ENCODE measurements around the gene PPP1CA.
A peak's percentile ranks its signal among the peaks of the same experiment; 100 is the strongest.

PPP1CA gene

DNA sequence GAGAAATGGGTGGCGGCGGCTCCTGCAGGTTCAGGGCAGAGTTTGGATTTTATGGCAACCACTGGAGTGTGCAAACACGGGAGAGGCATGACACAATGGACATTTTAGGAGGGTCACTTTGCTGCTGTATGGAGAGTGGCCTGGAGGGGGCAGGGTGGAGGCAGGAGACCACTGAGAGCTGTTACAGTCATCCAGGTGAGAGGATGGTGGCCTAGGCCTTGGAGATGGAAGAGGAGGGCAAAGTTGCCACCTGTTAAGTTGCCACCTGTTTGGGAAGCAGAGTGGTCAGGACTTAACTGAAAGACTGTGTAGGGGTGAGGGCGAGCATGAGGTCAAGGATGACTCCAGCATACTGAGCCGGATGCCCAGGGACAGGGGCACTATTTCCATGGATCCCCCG, 12.2 kb downstream of the PPP1CA start:
- H3K9ac ChIP-seq: no peak overlapping the region
- no peaks in the 10 kb centered on the region for H3K36me3 ChIP-seq (ENCODE audit: insufficient read depth)
- no peak overlapping the region for H2AFZ ChIP-seq (ENCODE audit: low read depth)
- H3K4me2 ChIP-seq: no peak overlapping the region
- peaks cover 8% of the 10 kb centered on the region for H3K27me3 ChIP-seq (ENCODE audit: insufficient read depth, low read depth)
- no peak overlapping the region for H3K27ac ChIP-seq
- no peak overlapping the region for H3K4me3 ChIP-seq (IDR thresholded peaks at IDR 0.05; ENCODE audit: insufficient read depth, low read depth, low read length)
- H3K79me2 ChIP-seq (ENCODE audit: insufficient read depth, low read depth): peaks cover 4% of the 10 kb centered on the region; the same call in 1 of the 2 replicates
- TF ChIP-seq, protein P1, sequence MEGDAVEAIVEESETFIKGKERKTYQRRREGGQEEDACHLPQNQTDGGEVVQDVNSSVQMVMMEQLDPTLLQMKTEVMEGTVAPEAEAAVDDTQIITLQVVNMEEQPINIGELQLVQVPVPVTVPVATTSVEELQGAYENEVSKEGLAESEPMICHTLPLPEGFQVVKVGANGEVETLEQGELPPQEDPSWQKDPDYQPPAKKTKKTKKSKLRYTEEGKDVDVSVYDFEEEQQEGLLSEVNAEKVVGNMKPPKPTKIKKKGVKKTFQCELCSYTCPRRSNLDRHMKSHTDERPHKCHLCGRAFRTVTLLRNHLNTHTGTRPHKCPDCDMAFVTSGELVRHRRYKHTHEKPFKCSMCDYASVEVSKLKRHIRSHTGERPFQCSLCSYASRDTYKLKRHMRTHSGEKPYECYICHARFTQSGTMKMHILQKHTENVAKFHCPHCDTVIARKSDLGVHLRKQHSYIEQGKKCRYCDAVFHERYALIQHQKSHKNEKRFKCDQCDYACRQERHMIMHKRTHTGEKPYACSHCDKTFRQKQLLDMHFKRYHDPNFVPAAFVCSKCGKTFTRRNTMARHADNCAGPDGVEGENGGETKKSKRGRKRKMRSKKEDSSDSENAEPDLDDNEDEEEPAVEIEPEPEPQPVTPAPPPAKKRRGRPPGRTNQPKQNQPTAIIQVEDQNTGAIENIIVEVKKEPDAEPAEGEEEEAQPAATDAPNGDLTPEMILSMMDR (conservative IDR thresholded peaks at IDR 0.05; ENCODE audit: low read depth, low read length): peak; percentile 62
- no peaks in the 10 kb centered on the region for H4K20me1 ChIP-seq (ENCODE audit: insufficient read depth)
- peaks cover 8% of the 10 kb centered on the region for H3K4me1 ChIP-seq (ENCODE audit: low read depth, poor library complexity, severe bottlenecking)

DNA sequence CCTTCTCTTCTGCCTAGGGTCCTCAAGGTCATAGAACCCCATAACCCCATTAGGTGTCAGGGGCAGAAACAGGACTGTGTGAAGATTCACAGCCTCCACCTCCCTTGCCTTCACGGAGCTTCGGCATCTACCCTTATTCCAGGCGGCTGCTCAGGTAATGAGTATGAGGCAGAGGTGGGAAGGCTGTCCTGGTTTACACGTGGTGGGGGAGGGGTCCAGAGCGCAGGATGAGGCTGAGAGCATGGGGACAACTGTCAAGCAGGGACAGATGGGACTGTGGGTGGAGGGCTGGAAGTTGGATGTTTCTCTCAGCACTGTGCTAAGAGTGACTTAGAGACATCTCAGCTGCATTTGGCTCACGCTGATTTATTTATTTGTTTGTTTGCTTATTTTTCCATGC, 14.1 kb downstream of the PPP1CA start:
- Histone ChIP-seq H3K79me2 (ENCODE audit: insufficient read depth, low read depth) (peaks cover 2% of the 10 kb centered on the region; the same call in 1 of the 2 replicates), H4K20me1 (ENCODE audit: insufficient read depth) (no peaks in the 10 kb centered on the region), H3K4me2 (no peak overlapping the region), H2AFZ (ENCODE audit: low read depth) (no peak overlapping the region), H3K27ac (no peak overlapping the region), H3K4me3 (IDR thresholded peaks at IDR 0.05; ENCODE audit: insufficient read depth, low read depth, low read length) (no peak overlapping the region), H3K9ac (no peak overlapping the region), H3K4me1 (ENCODE audit: low read depth, poor library complexity, severe bottlenecking) (peaks cover 5% of the 10 kb centered on the region), H3K36me3 (ENCODE audit: insufficient read depth) (no peaks in the 10 kb centered on the region), H3K27me3 (ENCODE audit: insufficient read depth, low read depth) (peaks cover 19% of the 10 kb centered on the region)
- TF ChIP-seq, protein P1 (conservative IDR thresholded peaks at IDR 0.05; ENCODE audit: low read depth, low read length): no peak

DNA sequence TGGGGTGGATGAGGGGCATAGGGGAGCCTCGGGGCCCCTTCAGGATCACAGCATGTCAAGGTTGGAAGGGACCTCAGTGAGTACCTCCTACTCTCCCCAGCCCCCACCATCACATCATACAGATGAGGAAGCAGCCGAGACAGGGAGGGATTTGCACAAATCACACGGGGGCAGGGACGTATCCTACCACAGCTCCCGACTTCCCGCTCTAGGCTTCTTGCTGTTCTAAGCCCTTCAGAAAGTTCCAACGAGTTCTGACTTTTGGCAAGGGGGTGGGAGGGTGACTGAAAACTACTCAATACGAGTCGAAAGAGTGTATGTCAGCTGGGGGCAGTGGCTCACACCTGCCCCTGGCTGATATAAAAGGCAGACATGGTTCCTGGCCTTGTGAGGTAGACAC, 14.6 kb downstream of the PPP1CA start:
- peaks cover 19% of the 10 kb centered on the region for H3K27me3 ChIP-seq (ENCODE audit: insufficient read depth, low read depth)
- H3K4me1 ChIP-seq (ENCODE audit: low read depth, poor library complexity, severe bottlenecking): peaks cover 8% of the 10 kb centered on the region
- H3K4me3 ChIP-seq (IDR thresholded peaks at IDR 0.05; ENCODE audit: insufficient read depth, low read depth, low read length): no peak overlapping the region
- no peaks in the 10 kb centered on the region for H3K36me3 ChIP-seq (ENCODE audit: insufficient read depth)
- TF ChIP-seq, protein P1 (conservative IDR thresholded peaks at IDR 0.05; ENCODE audit: low read depth, low read length): no peak
- no peak overlapping the region for H3K9ac ChIP-seq
- H3K4me2 ChIP-seq: no peak overlapping the region
- no peaks in the 10 kb centered on the region for H4K20me1 ChIP-seq (ENCODE audit: insufficient read depth)
- H3K27ac ChIP-seq: no peak overlapping the region
- no peak overlapping the region for H2AFZ ChIP-seq (ENCODE audit: low read depth)
- H3K79me2 ChIP-seq (ENCODE audit: insufficient read depth, low read depth): no peaks in the 10 kb centered on the region; the same call in 1 of the 2 replicates

DNA sequence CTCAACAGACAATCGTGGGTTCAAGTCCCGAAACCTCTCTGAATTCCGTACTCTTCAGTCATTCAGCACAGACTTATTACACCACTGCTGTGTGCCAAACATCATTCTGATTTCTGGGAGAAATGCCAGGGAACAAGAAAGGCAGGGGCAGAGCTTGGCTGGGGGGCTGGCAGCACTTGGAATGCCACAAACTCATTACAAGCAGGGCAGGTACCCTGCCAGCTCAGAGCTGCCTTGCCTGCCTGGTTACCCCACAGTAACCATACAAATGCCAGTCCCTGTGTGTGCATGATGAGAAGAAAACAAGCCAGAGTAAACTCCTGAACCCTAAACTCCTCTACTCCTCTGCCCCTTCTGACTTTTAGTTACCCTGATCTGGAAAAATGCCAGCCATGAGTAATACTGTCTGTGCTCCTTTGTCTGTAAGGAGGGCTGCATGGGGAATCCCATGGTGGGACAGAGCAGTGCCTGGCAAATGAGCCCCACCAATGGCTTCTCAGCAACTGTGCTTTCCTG, 16.7 kb downstream of the PPP1CA start:
- H3K4me1 ChIP-seq (ENCODE audit: low read depth, poor library complexity, severe bottlenecking): peaks cover 4% of the 10 kb centered on the region
- H3K27ac ChIP-seq: no peak overlapping the region
- no peak overlapping the region for H2AFZ ChIP-seq (ENCODE audit: low read depth)
- H3K79me2 ChIP-seq (ENCODE audit: insufficient read depth, low read depth): no peaks in the 10 kb centered on the region
- no peak overlapping the region for H3K4me3 ChIP-seq (IDR thresholded peaks at IDR 0.05; ENCODE audit: insufficient read depth, low read depth, low read length)
- H3K36me3 ChIP-seq (ENCODE audit: insufficient read depth): no peaks in the 10 kb centered on the region
- H3K27me3 ChIP-seq (ENCODE audit: insufficient read depth, low read depth): peaks cover 22% of the 10 kb centered on the region
- H4K20me1 ChIP-seq (ENCODE audit: insufficient read depth): no peaks in the 10 kb centered on the region
- no peak overlapping the region for H3K4me2 ChIP-seq
- no peak overlapping the region for H3K9ac ChIP-seq
- TF ChIP-seq, protein P1 (conservative IDR thresholded peaks at IDR 0.05; ENCODE audit: low read depth, low read length): no peak
